PFSK-1 (cell line): ENCODE results near the gene VTI1A.
A peak's percentile ranks its signal among the peaks of the same experiment; 100 is the strongest.

Experiments
- FOXP2 ChIP-seq: optimal IDR thresholded peaks from 2 replicates; pipeline ENCODE3; 2011; ENCODE audit warnings: borderline replicate concordance, control low read depth, inconsistent platforms; ENCODE audit not compliant: insufficient read depth; ENCODE audit errors: extremely low read length, extremely low read depth
- POLR2AphosphoS5 ChIP-seq: IDR thresholded peaks from 2 replicates; pipeline ENCODE4 v1.6.1; 2012; ENCODE audit warnings: low read depth, mild to moderate bottlenecking, control low read depth, low read length, moderate library complexity
- SIN3A ChIP-seq: IDR thresholded peaks from 2 replicates; pipeline ENCODE4 v1.6.1; 2012; ENCODE audit warnings: mild to moderate bottlenecking, low read length, moderate library complexity, borderline replicate concordance; ENCODE audit not compliant: insufficient read depth
- TAF1 ChIP-seq: IDR thresholded peaks from 2 replicates; pipeline ENCODE4 v1.6.1; 2012; ENCODE audit warnings: low read length, control low read depth, borderline replicate concordance; ENCODE audit not compliant: insufficient read depth
- TF ChIP-seq, protein P1 (sequence below), 2 experiments: IDR thresholded peaks; 2 replicates each; pipeline versions ENCODE4 v1.6.1 to v1.8.0; 2011 to 2012; ENCODE audit warnings: low read depth in 2 of 2, low read length in 2 of 2, control low read depth in 1 of 2, inconsistent platforms in 1 of 2, mild to moderate bottlenecking in 1 of 2, moderate library complexity in 1 of 2; ENCODE audit not compliant: insufficient read depth in 1 of 2

Gene VTI1A

DNA sequence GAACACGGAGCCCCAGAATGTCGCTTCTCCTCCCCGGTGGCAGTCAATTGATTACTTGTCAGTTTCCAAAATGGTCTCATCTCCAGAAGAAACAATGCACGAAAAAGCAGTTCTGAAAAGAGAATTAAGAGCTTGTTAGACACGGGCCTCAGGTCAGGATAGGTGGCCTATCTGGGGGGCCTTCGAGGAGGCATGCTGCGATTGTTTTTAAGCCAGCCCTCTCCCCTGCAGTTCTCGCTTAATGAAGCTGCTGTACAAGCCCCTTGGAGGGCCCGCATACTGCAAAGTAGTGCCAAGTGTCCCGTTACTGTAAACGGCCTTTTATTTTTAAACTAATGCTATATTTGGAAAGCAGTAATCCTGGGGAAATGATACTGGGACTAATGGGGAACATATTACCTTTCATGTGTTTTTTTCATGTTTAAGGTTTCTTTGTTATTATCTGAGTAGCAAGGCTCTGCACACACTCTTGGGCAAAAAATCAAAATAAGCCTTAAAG, 388.3 kb downstream of the VTI1A start:
- TF ChIP-seq FOXP2 (no peak), SIN3A (no peak), TAF1 (no peak), POLR2AphosphoS5 (no peak)
- TF ChIP-seq, protein P1, sequence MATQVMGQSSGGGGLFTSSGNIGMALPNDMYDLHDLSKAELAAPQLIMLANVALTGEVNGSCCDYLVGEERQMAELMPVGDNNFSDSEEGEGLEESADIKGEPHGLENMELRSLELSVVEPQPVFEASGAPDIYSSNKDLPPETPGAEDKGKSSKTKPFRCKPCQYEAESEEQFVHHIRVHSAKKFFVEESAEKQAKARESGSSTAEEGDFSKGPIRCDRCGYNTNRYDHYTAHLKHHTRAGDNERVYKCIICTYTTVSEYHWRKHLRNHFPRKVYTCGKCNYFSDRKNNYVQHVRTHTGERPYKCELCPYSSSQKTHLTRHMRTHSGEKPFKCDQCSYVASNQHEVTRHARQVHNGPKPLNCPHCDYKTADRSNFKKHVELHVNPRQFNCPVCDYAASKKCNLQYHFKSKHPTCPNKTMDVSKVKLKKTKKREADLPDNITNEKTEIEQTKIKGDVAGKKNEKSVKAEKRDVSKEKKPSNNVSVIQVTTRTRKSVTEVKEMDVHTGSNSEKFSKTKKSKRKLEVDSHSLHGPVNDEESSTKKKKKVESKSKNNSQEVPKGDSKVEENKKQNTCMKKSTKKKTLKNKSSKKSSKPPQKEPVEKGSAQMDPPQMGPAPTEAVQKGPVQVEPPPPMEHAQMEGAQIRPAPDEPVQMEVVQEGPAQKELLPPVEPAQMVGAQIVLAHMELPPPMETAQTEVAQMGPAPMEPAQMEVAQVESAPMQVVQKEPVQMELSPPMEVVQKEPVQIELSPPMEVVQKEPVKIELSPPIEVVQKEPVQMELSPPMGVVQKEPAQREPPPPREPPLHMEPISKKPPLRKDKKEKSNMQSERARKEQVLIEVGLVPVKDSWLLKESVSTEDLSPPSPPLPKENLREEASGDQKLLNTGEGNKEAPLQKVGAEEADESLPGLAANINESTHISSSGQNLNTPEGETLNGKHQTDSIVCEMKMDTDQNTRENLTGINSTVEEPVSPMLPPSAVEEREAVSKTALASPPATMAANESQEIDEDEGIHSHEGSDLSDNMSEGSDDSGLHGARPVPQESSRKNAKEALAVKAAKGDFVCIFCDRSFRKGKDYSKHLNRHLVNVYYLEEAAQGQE (IDR thresholded peaks at IDR 0.05; ENCODE audit: insufficient read depth in 1 of 2, low read depth in 2 of 2, low read length in 2 of 2): no peak

DNA sequence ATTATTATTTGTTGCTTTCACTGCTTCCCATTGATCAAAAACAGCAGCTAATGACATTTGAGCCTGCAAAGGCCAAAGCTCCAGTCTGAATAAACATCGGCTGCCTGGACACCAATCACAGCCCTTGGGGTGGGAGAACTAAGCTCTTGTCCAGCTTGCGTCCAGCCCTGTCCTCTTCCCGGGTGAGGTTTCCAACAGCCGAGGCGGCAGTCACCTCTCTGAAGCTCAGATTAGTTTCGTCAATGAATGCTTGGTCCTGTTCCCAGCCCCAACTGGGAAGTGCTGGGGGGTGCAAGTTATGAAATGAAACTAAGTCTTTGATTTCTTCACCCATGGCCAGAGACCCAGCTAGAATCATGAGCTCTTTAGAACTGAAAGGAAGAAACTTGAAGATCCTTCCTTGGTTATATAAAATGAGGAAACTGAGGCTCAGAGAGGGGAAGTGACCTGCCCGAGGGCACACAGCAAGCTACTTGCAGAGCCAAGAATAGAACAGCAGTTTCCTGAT, 389.0 kb downstream of the VTI1A start:
- TF ChIP-seq, protein P1 (IDR thresholded peaks at IDR 0.05; ENCODE audit: insufficient read depth in 1 of 2, low read depth in 2 of 2, low read length in 2 of 2): no peak
- TF ChIP-seq TAF1 (peak; percentile 32; the same call in 1 of the 2 replicates), SIN3A (no peak), FOXP2 (no peak), POLR2AphosphoS5 (no peak)

DNA sequence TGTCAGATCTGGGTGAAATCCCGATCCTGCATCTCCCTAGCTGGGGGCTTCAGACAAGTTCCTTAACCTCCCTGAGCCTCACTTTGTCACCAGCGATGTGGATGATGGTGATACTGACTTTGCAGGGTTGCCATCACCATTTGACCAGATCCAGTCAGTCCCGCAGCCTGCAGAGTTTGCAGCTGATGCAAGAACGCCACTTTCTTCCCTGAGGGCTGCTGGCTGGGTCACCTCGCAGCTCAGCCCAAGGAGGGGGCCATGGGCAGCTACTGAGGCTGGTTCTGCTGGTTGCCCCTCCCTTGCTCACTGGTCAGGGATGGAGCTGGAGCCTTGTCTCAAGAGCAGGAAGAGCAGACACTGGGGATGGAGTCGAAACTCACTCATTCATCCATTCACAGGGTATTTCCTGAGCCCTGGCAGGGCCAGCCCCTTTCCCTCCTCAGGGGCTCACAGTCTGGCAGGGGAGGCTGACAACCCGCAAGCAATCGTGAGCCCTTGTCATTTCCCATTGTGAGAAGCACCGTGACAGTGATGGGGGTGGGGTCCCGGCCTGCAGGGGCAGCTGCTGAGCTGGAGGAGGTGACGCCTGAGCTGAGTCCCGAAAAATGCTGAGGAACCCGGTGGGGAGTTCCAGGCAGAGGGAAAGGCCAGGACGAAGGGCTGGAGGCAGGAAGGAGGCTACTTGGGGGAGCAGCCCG, 391.9 kb downstream of the VTI1A start:
- no peak for TF ChIP-seq POLR2AphosphoS5
- no peak for TF ChIP-seq FOXP2
- 0 out of 2 replicates have a peak, but pooled peaks have one; percentile 19 for TF ChIP-seq TAF1
- TF ChIP-seq, protein P1 (IDR thresholded peaks at IDR 0.05; ENCODE audit: insufficient read depth in 1 of 2, low read depth in 2 of 2, low read length in 2 of 2): no peak
- TF ChIP-seq SIN3A: no peak

DNA sequence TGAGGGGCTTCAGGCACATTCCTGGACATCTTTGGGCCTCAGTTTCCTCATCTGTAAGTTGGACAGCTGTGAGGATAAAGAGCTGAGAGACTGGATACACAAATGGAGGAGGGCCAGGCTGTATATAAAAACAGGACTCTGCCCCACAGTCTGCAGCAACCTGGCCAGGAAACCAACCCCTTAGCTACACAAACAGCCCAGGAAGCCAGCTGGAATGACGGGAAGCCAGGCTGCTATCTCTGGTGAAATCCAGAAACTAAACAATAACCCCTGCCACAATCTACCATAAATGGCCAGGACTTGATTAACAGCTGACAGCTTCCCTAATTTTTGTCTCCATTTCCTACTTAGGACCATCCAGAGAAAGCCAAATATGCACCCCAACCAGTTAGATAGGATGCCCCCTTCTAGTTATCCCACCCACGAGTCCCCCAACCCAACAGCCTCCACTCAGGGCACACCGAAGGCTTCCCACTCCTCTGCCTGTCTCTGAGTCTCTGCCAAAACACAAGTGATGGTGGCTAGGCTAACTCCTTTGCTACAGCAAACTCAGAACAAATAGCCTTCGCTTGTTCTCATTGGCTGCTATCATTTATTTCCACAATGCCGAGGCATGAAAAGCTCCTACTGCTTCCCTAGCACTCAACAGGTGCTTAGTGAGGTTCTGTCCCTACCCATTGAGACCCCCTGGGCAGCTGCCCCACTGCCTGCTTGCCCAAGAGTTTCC, 393.1 kb downstream of the VTI1A start:
- peak; percentile 56; the same call in 1 of the 2 replicates for TF ChIP-seq SIN3A
- TF ChIP-seq POLR2AphosphoS5: no peak
- TF ChIP-seq FOXP2: no peak
- TF ChIP-seq, protein P1 (IDR thresholded peaks at IDR 0.05; ENCODE audit: insufficient read depth in 1 of 2, low read depth in 2 of 2, low read length in 2 of 2): peak in 1 of 2 experiments; percentile 52; a peak in 1 of 4 replicates
- TF ChIP-seq TAF1: no peak
